NOMO-1 treated with dmso at 0.1 percent for 144 hours (cell line): Measurements from ENCODE around the gene TMEM256.
A peak's percentile ranks its signal among the peaks of the same experiment; 100 is the strongest.

Experiments used
- DNase-seq: peaks from one replicate; lab custom pipeline; 2025; ENCODE audit not compliant: unreplicated experiment; lab: John Stamatoyannopoulos, UW

Gene TMEM256

DNA sequence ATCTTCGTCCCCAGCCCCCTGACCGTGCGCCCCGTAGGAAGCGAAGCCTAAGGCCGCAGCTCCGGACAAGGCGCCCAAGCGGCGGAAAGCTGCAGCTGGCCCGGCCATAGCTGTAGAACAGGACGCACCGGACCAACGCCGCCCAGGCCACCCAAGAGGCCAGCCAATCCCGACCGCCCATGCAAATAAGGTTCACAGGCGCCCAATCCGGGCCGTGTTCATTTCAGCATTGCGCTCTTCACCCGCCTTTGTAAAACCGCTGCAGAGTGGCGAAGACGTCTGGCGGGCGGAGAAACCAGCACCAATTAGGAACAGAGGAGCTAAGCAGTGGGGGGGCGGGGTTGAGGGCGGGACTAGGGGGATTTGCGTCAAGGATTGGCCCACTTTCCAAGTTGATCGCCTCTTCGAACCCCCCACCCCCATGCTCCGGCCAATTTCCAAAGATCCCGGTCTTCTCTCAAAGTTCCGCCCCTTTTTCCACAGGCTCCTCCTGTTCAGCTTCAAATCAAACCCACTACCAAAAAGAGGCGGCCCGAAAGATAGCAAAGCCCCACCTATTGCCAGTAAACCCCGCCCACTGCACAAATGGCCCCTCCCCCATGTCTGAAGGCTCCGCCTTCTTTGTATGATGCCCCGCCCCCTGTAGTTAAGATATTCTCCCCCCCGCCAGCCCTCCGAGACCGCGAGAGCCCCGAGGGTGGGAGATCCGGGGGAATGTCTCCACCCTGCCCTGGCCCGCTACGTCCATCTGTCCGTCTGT lies at the start of gene TMEM256:
Gene TMEM256, minus strand, starts transcription at position 121 of the 760 bp plus-strand sequence. Its CDS starts 13 bp downstream, at position 108.
- DNase-seq = peak; percentile 94

DNA sequence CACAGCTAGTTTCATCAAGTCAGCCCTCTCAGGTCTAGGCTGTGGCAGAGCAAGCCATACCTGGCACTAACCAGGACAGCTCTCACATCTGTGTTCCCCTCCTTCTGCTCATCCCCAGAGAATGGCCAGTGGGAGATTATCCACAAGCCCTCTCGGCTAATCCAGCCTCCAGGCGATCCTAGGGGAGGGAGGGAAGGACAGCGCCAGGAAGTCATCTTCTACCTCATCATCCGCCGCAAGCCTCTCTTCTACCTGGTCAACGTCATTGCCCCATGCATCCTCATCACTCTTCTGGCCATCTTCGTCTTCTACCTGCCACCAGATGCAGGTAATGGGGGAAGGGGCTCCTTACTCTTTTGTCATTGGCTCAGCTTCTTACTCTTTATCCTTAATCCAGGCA lies 44.6 kb upstream of the TMEM256 start:
- DNase-seq = no peak

DNA sequence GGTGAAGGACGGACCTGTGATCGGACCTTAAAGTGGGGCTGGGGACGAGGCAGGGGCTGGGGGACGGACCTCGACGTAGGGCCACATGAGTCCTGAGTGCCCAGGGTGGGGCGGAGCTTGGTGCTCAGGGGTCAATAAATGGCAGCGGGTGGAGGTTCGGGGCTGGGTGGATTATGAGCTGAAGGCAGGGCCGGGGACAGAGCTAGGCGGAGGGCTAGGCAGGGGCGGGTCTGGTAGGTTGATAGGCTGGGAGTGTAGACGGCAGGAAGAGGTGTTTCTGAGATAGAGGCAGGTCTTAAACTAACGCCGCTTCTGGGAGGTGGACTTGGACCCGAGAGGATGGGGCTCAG lies 41.7 kb upstream of the TMEM256 start:
- no peak for DNase-seq

DNA sequence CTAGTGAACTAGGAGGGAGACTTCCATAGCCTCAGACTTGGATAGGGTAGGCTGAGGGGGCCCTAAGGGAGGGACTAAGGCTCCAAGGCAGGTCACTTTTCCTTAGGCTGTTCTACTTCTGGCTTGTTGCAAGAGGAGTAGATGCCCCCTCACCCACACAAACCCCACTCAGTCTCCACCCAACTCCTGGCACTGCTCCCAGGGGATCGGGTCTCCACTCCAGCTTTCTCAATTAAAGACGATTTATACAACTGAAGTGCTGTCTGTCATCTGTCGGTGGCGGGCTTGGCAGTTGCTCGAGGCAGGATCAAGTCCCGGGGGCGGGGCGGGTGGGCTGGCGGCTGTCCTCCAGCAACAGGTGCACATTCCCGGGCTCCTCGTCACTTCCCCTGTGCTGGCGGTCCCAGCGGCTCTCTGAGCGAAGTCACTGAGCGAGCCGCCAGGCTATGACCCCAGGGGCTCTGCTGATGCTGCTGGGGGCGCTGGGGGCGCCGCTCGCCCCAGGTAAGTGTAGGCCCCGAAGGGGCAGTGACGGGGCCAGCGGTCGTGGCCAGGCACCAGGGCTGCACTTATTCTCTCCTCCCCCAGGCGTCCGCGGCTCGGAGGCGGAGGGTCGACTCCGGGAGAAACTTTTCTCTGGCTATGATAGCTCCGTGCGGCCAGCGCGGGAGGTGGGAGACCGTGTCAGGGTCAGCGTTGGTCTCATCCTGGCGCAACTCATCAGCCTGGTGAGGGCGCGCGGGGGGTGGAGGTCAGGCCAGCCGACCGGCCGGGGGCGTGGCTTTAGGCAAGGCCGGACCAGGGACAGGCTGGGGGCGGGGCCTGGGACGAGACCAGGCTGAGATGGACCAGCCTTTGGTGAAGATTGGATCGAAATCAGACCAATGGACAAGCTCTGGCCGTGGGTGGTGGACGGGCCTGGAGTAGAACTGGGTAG lies 41.1 kb upstream of the TMEM256 start, which contains the start of gene CHRNB1:
Gene CHRNB1, plus strand, starts transcription at position 380 of the 937 bp plus-strand sequence. Its CDS starts 67 bp downstream, at position 447.
- DNase-seq = no peak

DNA sequence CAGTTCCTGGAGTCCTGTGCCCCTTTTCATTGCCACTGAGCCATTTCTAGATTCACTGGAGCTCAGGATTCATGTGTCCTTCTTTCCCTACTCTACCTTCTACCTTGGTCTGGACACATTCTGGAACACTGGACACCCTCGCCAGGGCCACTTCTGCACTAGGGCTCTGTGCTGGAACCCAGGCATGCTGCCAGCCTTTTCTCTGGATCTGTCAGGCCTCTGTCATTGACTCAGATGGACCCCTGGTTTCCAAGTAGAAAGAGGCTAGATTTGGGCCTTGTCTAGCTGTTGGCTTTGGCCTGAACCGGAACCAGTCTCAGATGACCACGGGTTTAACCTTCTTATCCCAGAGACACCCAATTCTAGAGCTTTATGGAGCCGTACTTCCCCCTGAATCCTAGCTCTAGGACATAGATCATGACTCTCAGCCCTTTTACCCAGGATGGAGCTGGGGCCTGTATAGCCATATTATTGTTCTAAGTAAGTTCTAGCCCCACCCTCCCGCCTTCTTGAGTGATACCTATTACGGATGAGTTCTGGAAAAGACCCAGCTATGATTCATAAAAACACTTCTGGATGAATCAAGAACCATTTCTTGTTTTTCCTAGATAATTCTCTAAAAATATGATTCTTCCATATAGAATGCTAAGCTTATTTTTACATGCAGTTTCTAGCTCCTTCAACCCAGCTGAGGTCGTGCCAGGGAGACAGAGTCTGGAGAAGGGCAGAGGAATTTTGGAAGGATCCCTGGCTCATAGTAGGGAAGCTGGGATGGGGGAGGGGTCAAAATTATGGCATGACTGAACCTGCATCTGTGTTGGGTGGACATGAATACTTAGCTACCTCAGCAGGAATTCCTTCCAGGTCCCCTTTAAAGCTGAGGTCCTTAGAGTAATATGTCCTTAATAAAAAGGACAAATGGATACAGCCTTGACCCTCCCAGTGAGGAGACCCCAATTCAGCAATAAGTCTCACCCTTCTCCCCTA lies 39.9 kb upstream of the TMEM256 start:
- no peak for DNase-seq

DNA sequence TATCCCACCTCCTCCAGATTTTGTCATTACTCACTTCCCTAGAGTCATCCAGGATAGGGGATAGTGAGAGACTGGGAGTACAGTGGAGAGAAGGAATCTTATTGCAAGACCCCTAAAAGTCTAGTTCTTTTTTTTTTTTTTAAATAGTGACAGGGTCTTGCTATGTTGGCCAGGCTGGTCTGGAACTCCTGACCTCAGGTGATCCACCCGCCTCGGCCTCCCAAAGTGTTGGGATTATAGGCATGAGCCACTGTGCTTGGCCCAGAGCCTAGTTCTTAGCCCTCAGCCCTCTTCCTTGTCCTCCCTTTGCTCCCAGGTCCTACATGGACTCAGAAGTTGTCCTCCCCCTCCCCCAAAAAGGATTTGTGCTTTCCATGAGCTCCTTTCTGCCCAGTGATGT lies 38.2 kb upstream of the TMEM256 start:
- DNase-seq = no peak

DNA sequence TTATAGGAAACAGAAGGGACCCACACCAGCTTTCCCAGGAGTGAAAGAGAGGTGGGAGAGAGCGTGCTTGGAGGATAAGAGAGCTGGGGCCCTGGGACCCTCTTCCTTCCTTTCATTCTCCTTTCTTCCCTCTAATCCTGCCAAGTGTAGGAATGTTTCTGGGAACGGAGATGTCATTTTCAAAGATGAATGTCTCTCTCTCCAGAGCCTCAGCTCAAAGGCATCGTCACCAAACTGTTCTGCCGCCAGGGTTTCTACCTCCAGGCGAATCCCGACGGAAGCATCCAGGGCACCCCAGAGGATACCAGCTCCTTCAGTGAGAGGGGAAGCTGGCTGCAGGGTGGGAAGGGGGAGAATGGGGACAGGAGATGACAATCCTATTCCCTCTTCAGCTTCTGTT lies 37.4 kb upstream of the TMEM256 start:
- no peak for DNase-seq

DNA sequence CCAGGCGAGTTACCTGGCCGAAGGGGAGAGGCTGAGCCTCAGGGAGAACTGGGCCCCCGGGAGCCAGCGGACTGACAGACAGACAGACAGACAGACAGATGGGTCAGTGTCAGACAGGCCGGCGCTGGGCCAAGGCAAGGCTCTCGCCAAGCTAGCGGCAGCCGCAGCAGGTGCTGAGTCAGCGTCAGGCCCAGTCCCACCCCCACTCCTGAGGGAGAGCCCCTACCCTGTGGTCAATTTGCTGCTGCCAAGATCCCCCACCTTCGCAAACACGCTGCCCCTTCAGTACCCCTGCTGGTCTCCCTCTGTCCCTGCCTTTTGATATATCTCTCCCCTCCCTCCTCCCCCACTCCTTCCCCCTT lies 36.9 kb upstream of the TMEM256 start:
- DNase-seq = no peak

DNA sequence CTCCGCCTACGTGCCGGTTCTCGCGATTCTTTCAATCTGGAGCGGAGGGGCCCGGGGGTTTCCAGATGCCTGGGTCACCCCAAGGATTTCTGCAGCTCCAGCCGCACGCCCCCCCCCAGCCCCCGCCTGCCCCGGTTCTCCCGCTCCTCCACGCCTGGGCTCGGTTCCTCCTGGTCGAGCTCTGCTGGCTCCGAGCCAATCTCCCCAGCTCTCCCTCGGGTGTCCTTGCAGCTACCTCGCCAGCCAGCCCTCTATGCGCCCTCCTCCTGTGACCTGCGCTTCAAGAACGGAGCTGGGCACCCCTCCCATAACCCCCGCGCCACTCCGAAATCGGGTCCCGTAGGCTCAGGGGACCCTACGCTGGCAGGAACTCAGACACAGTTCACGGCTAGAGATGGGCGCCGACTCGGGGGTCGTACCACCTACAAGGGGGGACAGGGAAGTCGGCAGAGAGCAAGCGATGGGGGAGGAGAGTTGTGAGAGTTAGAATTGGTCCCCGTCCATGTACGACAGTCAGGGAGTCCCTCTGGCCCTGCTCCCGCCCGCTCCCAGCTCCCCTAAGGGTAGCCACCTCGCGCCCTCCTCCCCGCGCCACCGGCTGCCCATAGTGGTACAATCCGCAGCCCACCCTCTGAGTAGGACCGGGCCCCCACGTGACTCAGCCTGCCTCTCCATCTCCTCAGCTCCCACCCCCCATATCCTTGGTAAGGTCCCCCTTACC lies 36.4 kb upstream of the TMEM256 start:
- no peak for DNase-seq

DNA sequence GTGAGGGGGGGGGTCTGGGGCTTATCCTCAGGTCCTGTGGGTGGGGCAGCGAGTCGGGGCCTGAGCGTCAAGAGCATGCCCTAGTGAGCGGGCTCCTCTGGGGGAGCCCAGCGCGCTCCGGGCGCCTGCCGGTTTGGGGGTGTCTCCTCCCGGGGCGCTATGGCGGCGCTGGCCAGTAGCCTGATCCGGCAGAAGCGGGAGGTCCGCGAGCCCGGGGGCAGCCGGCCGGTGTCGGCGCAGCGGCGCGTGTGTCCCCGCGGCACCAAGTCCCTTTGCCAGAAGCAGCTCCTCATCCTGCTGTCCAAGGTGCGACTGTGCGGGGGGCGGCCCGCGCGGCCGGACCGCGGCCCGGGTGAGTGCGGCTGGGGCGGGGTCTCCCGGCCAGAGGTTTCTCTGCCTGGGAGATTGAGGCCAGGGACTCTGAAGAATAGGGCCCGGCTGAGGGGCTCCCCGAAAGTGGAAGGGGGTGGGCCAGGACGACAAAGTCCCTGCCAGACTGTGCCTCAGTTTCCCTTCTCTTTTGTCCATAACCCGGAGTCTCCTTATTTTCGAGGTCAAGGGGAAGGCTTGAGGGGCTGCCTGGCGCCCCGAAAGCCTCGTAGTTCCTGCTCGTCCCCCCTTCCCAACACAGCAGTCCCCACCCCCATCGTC lies 35.7 kb upstream of the TMEM256 start, which contains the start of gene FGF11:
Gene FGF11, plus strand, starts transcription at position 51 of the 651 bp plus-strand sequence. Its CDS starts 109 bp downstream, at position 160.
- DNase-seq = no peak

DNA sequence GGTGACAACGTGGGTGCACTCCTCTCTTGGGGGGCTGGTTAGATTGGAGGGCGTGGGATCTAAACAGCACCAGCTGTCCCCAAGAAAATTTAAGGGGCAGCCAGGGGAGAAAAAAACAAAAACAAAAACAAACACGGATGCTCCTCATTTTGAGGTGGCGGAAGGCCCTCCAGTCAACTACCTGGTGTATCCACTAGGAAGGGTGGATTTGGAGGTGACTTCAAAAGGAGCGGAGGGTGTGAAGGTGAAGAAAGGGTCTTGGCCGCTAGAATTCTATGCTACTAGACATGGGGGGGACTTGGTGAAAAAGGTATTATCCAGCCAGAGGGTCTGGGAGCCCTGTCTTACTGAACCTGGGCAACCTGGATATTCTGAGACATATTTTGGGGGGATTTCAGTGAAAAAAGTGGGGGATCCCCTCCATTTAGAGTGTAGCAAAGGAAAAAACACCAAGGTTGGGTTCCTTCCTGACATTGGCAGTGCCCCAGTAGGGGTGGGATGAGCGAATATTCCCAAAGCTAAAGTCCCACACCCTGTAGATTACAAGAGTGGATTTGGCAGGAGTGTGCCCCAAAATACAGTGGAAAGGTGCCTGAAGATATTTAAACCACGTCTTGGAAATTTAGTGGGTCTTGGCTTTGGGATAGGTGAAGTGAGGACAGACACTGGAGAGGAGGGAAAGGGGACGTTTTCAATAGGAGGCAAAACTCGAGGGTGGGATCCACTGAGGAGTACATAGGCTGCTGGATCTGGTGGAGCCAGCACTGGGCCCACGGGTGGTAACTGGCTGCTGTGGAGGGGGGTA lies 35.0 kb upstream of the TMEM256 start:
- no peak for DNase-seq

DNA sequence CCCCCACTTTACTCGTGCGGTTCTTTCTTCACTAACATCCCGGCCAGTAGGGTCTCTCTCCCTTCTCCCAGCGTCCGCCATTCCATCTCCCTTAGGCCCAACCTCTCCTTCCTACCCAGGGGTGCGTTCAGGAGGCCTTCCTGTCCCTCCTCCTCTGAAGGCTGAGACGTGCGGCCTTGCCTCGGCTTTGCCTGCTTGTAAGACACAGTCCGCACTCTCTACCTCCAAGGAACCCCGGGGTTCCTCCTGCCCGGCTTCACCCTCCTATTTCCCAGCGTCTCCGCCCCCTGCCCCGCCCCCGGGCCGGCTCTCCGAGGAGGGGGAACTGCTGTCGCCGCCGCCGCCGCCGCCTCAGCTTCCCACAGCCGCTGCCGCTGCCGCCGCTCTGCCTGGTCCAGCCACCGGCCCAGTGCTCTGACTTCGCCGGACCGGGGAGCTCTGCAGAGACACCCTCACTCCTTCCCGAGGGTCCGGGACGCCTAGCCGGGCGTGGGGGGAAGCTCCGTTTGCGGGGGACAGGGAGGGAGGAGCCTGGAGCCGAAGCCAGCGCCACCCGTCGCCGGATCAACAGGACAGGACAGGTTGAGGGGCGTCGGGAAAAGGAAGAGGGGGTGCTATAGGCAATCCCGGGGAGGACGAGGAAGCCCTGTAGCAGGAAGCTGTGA lies 34.2 kb upstream of the TMEM256 start:
- peak; percentile 32 for DNase-seq

DNA sequence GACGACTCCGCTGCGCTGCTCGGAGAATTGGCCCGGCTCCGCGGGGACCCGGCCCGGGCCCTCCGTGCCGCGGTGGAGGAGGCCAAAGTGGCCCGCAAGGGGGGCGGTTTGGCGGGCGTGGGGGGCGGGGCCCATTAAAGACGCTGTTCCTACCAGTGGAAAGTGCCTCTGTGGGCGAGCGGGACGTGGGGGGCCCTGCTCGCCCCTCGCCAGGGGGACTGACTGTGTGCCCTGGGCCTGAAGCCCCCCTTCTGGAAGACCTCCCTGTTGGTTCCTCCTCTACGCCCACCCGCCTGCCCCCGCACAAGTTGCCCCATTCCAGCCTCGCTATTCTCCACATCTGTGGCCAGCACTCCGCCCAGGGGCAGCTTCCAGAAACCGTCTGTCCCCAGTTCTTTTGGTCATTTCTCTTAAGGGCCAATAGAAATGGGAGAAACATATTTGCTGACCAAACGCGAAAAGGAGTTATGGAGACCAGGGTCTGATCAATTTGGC lies 33.5 kb upstream of the TMEM256 start:
- no peak for DNase-seq

DNA sequence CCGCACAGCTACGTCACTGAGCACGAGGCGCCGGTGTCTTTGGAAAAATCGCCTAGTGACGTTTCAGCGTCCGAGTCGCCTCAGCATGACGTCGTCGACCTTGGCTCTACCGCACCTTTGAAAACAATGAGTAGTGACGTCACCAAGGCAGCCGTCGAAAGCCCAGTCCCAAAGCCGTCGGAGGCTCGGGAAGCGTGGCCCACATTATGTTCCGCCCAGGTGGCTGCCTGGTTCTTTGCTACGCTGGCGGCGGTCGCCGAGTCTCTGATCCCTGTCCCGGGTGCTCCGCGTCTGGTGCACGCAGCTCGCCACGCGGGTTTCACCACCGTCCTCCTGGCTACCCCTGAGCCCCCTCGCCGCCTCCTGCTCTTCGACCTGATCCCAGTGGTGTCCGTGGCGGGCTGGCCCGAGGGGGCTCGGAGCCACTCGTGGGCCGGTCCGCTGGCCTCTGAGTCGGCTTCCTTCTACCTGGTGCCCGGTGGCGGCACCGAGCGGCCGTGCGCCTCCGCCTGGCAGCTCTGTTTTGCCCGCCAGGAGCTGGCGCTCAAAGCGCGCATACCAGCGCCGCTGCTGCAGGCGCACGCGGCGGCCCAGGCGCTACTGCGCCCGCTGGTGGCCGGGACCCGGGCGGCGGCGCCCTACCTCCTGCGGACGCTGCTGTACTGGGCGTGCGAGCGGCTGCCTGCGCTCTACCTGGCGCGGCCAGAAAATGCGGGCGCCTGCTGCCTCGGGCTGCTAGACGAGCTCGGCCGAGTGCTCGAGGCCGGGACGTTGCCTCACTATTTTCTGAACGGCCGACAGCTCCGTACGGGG lies 32.9 kb upstream of the TMEM256 start:
- peak; percentile 52 for DNase-seq

DNA sequence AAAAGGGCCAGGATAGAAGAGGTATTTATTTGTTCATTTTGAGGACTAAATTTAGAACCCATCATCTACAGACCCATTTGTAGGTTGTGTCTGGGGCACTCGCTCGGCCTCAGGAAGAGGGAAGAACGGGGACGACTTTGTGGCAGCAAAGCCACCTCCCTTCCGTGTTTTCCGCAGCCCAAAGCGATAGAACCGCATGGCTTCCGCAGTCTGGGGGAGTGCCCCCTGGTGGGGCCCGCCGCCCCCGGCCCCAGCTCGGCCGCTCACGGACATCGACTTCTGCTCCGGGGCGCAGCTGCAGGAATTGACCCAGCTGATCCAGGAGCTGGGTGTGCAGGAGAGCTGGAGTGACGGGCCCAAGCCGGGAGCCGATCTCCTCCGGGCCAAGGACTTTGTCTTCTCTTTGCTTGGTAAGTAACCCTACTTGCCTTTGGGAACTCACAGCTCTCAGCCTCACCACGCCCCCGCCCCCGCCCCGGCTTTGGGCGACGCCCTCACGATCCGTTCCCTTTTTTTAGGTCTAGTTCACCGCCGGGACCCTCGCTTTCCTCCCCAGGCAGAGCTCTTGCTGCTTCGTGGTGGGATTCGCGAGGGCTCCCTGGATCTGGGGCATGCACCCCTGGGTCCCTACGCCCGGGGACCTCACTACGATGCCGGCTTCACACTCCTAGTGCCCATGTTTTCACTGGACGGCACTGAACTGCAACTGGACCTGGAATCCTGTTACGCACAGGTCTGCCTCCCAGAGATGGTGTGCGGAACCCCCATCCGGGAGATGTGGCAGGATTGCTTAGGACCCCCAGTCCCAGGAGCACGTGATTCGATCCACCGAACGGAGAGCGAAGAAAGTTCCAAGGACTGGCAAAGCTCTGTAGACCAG lies 32.0 kb upstream of the TMEM256 start:
- DNase-seq = peak; percentile 65

DNA sequence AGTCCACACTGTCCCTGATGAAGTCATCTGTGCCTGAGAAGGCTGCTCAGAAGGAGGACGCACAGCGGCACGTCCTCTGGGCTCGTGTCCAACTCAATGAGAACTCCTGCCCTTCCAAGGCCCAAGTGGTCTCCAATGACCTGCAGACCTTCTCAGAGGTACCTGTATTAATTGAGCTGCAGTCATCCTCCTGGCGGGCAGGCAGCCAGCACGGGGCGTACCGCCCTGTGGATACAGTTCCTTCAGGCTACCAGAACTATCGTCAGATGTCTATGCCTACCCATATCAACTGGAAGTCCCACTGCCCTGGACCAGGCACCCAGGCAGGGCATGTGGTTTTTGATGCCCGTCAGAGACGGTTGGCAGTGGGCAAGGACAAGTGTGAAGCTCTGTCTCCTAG lies 28.4 kb upstream of the TMEM256 start:
- no peak for DNase-seq
